Activated T-helper 1 cell treated with anti-CD3 and anti-CD28 coated beads, Interleukin-2, amount 50 U/mL, for 16 hours (primary cell): Measurements from ENCODE around the gene C16orf54.
A peak's percentile ranks its signal among the peaks of the same experiment; 100 is the strongest.
"Not testable (repeated sequence)": the region's sequence is repeated elsewhere in the genome, so short reads cannot be mapped to it uniquely, and the experiment has no call there.

Experiments
- DNase-seq, 2 donors: peaks; one replicate each; pipeline ENCODE4 v3.0.0-alpha.2; 2020; ENCODE audit warnings: low read depth in 1 of 2, low spot score in 1 of 2

The C16orf54 gene

GRCh38 chr16:29742683-29743275, 3.0 kb downstream of the C16orf54 start:
- no peak for DNase-seq

GRCh38 chr16:29740630-29741015, 5.2 kb downstream of the C16orf54 start:
- not testable (repeated sequence) for DNase-seq

GRCh38 chr16:29739927-29740629, 5.7 kb downstream of the C16orf54 start:
- DNase-seq, result not testable (repeated sequence)

- DNase-seq, result peak in 1 of 2 donors; percentile 22
These were observed 7.3 kb downstream of the C16orf54 start for GRCh38 chr16:29738514-29738913.

GRCh38 chr16:29737713-29738112, 8.1 kb downstream of the C16orf54 start:
- no peak for DNase-seq

- no peak for DNase-seq
These were observed 9.0 kb downstream of the C16orf54 start for GRCh38 chr16:29736764-29737163.

GRCh38 chr16:29736112-29736511, 9.7 kb downstream of the C16orf54 start:
- DNase-seq, result no peak

GRCh38 chr16:29734786-29735185, 11.0 kb downstream of the C16orf54 start:
- no peak for DNase-seq

- DNase-seq, result peak in 1 of 2 donors; percentile 51
These were observed 13.8 kb downstream of the C16orf54 start for GRCh38 chr16:29731768-29732601.

GRCh38 chr16:29730649-29731048, 15.1 kb downstream of the C16orf54 start:
- DNase-seq, result no peak

GRCh38 chr16:29729116-29729521, 16.7 kb downstream of the C16orf54 start:
- no peak for DNase-seq

- no peak for DNase-seq
These were observed 18.3 kb downstream of the C16orf54 start for GRCh38 chr16:29727452-29727851.

- DNase-seq, result no peak
These were observed 18.9 kb downstream of the C16orf54 start for GRCh38 chr16:29726845-29727377.

GRCh38 chr16:29721167-29721879, 24.5 kb downstream of the C16orf54 start:
- DNase-seq, result not testable (repeated sequence)

GRCh38 chr16:29720703-29721102, 25.1 kb downstream of the C16orf54 start:
- DNase-seq, result no peak

GRCh38 chr16:29719063-29719462, 26.7 kb downstream of the C16orf54 start:
- no peak for DNase-seq

GRCh38 chr16:29717113-29717512, 28.7 kb downstream of the C16orf54 start:
- DNase-seq, result no peak

GRCh38 chr16:29714972-29715371, 30.8 kb downstream of the C16orf54 start:
- DNase-seq, result no peak

GRCh38 chr16:29714396-29714795, 31.4 kb downstream of the C16orf54 start:
- no peak for DNase-seq

- no peak for DNase-seq
These were observed 33.0 kb downstream of the C16orf54 start for GRCh38 chr16:29712809-29713208.
